ENCODE measurements around the gene TRIM73.
"Not testable (repeated sequence)": the region's sequence is repeated elsewhere in the genome, so short reads cannot be mapped to it uniquely, and the experiment has no call there.

The TRIM73 gene

DNA sequence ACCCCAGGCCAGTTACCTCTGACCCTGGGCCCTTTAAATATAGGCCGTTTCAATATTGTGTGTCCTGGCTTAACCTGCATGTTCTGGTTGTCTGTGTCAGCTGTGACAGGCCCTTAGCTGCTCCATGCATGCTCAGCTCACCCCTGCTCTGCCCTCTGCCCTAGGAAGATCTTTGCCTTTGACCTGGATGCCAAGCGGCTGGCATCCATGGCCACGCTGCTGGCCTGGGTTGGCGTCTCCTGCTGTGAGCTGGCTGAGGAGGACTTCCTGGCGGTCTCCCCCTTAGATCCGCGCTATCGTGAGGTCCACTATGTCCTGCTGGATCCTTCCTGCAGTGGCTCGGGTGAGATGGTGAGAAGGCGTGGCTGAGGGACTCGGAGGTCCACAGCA lies 20.0 kb downstream of the TRIM73 start:
- not testable (repeated sequence) for DNase-seq (ENCODE audit: low read depth in 2 of 2, low spot score in 1 of 2)

DNA sequence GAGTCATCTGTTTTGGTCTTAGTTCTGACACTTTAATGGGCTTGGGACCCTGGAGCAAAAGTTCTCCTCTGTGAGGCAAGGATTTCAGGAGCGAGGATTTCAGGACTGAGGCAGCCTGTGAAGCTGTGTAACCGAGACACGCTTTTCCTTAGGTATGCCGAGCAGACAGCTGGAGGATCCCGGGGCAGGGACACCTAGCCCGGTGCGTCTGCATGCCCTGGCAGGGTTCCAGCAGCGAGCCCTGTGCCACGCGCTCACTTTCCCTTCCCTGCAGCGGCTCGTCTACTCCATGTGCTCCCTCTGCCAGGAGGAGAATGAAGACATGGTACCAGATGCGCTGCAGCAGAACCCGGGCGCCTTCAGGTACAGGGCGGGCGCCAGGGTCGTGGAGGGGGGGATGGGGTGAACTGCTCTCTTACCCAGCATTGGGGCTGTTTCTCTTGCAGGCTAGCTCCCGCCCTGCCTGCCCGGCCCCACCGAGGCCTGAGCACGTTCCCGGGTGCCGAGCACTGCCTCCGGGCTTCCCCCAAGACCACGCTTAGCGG lies 20.5 kb downstream of the TRIM73 start:
- DNase-seq (ENCODE audit: low read depth in 2 of 2, low spot score in 1 of 2), result not testable (repeated sequence)

DNA sequence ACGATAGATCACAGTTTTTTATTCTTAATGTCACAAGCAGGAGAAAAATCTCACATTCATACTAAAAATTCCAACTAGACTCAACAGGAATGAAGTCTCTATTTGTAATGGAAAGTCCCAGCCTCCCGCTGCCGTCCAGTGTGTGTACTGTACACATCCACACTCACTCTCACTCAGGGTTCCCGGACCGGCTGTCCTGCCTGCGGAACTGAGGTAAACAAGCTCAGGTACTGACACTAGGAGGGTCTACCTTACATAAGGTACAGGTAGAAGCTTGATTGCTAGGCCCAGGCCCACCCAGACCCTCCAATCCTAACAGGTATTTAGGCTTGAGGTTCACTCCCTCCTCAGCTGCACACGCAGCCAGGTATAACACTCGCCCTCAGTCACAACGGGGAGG lies 21.4 kb downstream of the TRIM73 start:
- DNase-seq (ENCODE audit: low read depth in 2 of 2, low spot score in 1 of 2), result not testable (repeated sequence)

DNA sequence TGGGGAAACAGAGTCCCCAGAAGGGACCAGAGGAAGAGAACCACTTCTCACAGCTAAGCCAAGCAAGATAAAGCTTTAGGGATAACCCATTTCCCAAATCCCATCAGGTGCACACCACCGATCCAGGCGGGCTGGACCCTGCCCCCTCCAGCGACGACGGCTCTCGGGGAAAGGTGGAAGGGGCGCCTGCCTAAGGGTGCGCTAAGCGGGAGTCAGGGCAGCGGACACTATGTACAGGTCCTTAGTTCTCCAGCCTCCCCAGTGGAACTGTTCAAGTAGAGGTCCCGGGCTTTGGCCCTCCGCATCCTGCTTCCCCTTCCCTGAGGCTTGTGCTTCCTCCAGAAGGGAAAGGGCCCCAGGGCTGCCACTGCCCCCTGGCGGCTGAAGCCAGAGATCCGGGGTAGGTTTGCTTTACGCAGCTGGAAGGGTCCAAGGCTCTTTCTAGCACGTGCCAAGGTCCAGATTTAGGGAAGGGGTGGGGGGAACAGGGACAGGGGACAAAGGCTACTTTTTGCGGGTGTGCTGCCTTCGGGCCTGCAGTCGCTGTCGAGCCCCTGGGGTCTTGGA lies 22.9 kb downstream of the TRIM73 start:
- not testable (repeated sequence) for DNase-seq (ENCODE audit: low read depth in 2 of 2, low spot score in 1 of 2)

DNA sequence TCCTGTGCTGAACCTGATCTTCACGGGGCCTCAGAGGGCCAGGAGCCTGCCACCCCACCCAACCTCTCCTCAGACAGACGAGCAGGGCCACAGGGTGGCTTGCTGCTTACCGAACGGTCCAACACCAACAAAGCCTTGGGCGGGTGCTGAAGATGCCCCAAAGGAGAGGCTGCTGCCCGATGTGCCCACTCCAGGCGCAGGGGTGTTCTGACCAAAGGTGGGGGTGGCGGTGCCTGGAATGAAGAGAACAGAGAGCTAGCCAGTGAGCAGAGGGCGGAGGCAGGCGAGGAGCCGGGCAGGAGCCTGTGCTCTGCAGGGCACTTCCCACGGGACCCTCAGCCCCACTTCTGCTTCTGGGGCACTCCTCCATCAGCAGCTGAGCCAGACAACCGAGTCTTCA lies 23.8 kb downstream of the TRIM73 start:
- DNase-seq (ENCODE audit: low read depth in 2 of 2, low spot score in 1 of 2), result not testable (repeated sequence)

DNA sequence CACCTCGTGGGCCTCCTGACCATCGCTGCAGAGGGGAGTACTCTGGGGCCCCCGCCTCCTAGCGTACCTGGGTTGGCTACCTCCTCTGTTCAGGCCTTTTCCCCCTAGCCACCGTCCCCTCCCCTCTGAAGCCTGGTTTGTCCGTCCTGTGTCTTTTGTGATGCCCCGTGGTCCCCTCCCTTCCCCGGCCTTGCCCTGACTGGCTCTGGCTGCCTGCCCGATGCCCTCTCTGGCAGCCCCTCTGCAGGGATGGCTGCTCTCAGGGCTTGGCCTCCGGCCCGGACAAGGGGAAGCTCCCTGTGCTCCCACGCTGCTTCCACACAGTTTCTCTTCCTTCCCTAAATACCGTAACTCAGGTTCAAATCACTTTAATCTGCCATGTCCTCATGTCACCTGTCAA lies 24.3 kb downstream of the TRIM73 start:
- DNase-seq (ENCODE audit: low read depth in 2 of 2, low spot score in 1 of 2), result not testable (repeated sequence)

DNA sequence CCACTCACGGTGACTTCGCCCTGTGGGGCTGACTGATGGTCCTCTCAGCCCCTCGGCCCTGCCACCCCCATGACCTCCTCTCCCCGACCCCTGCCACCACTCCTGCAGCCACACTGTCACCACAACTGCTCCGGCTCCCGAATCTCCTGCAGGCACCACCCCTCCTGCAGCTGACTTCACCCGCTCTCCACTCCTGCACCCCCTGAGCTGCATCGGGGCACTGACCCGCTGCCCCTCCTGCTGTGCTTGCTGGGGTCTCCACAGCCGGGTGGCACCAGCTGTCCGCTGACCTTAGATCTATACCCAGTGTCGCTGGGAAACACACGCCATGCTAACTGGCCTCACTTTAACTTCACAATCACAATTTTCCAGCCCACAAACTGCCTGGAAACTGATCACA lies 24.7 kb downstream of the TRIM73 start:
- not testable (repeated sequence) for DNase-seq (ENCODE audit: low read depth in 2 of 2, low spot score in 1 of 2)

DNA sequence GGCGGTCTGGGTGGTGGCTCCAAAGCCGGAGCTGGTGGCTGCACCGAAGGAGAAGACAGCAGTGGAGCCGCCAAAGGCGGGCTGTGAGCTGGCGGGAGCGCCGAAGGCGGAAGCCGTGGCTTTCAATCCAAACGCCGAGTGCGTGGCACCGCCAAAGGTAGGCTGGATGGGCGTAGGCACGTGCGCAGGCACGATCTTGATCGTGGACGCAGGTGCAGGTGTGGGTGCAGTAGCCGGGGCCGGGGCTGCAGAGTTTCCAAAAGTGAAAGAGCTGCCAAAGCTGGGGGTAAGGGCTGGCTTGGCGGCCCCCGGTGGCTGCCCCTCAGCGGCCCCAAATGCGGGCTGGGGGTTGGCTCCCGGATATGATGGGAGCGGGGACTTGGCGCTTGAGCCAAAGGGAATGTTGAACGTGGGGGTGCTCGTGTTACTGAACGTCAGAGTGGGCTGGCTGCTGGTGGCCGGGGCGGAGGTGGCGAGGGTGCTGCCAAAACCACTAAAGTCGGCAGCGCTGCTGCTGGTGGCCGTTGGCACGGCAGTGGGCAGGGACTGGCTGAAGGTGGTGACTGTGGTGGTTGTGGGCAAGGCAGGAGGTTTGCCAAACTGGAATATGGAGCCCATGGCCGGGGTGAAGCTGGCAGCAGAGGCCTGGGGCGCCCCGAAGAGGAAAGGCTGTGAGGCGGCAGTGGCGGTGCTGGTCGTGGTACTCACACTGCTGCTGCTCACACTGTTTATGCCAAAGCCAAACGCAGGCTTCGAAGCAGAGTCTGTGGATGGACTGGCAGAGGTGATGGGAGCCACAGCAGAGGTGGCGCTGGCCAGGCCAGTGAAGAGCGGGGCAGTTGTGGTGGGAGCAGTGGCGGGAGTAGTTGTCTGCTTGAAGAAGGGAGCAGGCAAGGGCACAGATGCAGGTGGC lies 26.6 kb downstream of the TRIM73 start:
- not testable (repeated sequence) for DNase-seq (ENCODE audit: low read depth in 2 of 2, low spot score in 1 of 2)

DNA sequence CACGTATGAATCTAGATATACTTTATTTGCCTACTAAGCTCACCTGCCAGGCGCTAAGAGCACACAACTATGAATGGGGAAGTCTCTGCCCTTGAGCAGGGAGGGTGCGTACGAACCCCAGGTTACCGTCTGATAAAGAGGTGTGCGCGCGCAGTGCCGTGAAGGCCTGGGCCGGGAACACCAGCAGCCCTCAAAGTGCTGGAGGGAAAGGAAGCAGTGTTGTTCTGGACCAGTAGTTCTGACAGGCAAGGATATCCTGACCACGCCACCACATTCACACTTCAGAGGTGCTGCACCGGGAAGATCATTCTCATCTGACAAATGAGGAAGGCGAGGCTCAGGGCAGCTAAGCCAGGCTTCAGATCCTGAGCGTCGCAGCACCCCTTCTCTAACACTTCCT lies 28.1 kb downstream of the TRIM73 start:
- DNase-seq (ENCODE audit: low read depth in 2 of 2, low spot score in 1 of 2), result not testable (repeated sequence)

DNA sequence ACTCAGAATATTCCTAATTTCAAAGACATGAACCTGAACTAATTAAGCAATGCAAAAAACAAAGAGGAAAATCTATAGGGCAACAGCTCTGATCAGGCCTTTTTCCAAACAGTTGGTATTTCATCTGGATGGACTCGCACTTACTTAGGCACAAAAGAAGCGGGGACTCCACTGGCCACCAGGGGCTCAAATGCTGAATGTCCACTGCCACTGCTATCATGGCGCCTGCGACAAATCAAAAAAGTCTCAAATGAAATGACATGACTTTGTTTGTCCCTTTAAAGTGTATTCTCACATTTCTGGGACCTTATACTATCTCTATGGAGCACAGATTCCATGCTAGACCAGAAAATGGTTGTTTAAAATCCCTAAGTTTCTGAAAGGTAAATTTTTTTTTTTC lies 43.6 kb downstream of the TRIM73 start:
- DNase-seq (ENCODE audit: low read depth in 2 of 2, low spot score in 1 of 2), result not testable (repeated sequence)

DNA sequence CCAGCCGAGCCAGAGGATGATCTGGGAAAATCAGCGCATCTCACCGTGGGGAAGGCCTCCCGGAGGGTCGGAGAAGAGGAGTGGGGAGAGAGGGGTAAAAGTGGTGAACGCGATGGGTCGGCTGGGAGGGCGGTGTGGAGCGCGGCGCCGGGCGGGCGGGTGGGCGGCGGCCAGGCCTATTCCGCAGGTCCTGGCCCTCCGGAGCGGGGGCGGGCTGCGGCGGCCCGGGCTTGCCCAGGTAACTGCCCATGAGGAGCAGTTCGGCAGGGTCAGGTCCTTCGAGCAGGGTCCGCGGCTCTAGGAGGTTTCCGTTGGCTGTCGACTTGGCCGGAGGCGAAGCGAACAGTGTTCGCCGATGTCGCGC lies 46.7 kb downstream of the TRIM73 start:
- not testable (repeated sequence) for DNase-seq (ENCODE audit: low read depth in 2 of 2, low spot score in 1 of 2)

DNA sequence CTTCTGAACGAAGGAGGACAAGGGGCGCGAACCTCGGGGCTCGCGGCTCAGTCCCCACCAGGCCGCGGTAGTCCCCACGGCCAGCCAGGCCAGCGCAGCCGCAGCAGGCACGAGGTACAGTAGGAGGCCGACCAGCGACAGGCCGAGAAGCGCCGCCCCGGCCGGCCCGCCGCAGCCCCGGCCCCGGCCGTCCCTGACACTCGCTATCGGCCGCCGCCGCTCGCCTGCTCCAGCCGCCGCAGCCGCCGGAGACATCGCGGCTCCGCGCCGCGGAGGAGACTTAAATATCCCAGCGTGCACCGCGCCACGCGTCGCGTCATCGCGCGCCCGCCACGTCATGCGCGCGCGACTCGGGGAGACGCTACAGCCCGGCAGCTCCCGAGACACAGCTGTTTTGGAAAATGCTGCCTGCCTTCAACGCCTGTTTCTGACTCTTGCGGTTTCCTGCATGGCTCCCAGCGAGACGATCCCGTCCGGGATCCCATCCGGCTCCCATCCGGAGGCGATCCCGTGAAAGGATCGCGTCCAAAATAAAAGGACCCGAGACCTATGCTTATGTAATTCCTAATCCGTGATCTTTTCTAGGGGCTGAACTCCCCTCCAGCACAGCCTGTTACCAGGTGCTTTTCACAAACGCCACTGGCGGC lies 47.2 kb downstream of the TRIM73 start:
- DNase-seq (ENCODE audit: low read depth in 2 of 2, low spot score in 1 of 2), result not testable (repeated sequence)

DNA sequence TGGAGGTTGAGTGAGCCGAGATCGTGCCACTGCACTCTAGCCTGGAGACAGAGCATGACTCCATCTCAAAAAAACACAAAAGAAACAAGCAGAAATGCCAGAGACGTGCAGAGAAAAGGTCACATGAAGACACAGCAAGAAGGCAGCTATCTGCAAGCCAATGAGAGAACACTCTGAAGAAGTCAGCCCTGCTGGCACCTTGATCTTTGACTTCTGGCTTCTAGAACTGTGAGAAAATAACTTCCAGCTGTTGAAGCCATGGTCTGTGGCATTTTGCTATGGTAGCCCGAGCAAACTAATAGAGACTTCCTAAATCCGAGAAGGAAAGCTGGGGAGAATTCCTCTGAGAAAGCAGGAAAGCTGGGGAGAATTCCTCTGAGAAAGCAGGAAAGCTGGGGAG lies 54.5 kb downstream of the TRIM73 start:
- DNase-seq (ENCODE audit: low read depth in 2 of 2, low spot score in 1 of 2), result not testable (repeated sequence)

DNA sequence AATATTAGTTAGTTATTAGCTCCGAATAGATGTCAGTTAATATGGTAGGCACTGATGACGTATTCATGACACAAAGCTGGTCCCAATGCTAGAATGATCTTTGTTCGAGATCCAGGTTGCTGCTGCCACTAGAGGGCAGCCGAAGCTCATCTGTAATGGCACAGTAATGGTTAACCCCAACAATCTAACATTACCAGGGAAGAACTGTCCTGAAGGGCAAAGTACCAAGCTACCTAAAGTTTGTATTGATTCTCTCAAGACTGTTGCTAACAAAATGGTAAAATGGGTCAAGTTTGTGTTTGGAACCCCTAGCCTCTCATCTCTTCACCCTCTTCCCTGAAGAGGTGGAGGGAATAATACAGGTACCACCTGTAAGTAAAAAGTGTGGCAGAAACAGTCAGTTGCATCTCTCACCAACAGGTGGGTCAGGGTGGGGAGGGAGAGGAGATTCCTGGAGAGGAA lies 57.1 kb downstream of the TRIM73 start:
- not testable (repeated sequence) for DNase-seq (ENCODE audit: low read depth in 2 of 2, low spot score in 1 of 2)

Data from stimulated activated CD8-positive, alpha-beta memory T cell treated with anti-CD3 and anti-CD28 coated beads, Interleukin-4, amount 100 ng/mL, for 1 hour (primary cell).